GM18505 (cell line): ENCODE results near the gene ACAD11.

Experiments
- ATAC-seq: cut with Tn5 transposase; IDR thresholded peaks from one replicate; pipeline ENCODE4 v1.9.1; 2021; ENCODE audit not compliant: unreplicated experiment
- POLR2A ChIP-seq: IDR thresholded peaks from 4 replicates; pipeline ENCODE4 v1.6.1; 2011; ENCODE audit warnings: borderline replicate concordance; ENCODE audit not compliant: insufficient read depth, insufficient read length; ENCODE audit errors: extremely low read depth

Gene ACAD11, protein sequence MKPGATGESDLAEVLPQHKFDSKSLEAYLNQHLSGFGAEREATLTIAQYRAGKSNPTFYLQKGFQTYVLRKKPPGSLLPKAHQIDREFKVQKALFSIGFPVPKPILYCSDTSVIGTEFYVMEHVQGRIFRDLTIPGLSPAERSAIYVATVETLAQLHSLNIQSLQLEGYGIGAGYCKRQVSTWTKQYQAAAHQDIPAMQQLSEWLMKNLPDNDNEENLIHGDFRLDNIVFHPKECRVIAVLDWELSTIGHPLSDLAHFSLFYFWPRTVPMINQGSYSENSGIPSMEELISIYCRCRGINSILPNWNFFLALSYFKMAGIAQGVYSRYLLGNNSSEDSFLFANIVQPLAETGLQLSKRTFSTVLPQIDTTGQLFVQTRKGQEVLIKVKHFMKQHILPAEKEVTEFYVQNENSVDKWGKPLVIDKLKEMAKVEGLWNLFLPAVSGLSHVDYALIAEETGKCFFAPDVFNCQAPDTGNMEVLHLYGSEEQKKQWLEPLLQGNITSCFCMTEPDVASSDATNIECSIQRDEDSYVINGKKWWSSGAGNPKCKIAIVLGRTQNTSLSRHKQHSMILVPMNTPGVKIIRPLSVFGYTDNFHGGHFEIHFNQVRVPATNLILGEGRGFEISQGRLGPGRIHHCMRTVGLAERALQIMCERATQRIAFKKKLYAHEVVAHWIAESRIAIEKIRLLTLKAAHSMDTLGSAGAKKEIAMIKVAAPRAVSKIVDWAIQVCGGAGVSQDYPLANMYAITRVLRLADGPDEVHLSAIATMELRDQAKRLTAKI

GRCh38 chr3:132659365-132660051 lies at the start of gene ACAD11:
Gene ACAD11 (minus strand): TSS chr3:132659809. CDS start chr3:132659751, 58 bp downstream.
- peak; percentile 55 for ATAC-seq
- TF ChIP-seq POLR2A, result no peak

- no peak for ATAC-seq
- TF ChIP-seq POLR2A, result no peak
Measured at GRCh38 chr3:132703733-132704132, 44.1 kb upstream of the ACAD11 start.

GRCh38 chr3:132695422-132695821 lies 35.8 kb upstream of the ACAD11 start:
- ATAC-seq, result no peak
- TF ChIP-seq POLR2A, result no peak

DNA sequence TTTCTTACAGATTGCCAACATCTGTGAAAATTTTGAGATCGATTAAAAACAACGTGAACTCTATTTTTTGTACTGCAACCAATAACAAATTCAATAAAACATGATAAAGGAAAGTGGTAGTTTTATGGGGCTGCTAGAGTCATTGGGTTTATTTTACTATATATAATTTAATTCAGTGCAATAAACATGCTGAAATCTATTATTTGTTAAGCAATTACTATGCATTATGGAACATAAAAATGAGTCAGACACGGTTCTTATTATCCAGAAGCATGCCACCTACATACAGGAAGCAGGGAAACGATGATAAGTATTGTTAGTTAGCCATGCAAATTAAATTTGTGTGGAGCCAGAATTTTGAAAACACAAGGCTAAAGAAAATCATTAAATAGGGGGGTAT lies 35.4 kb upstream of the ACAD11 start:
- no peak for ATAC-seq
- no peak for TF ChIP-seq POLR2A

- no peak for TF ChIP-seq POLR2A
- ATAC-seq, result no peak
Measured at GRCh38 chr3:132690040-132690439, 30.4 kb upstream of the ACAD11 start.

DNA sequence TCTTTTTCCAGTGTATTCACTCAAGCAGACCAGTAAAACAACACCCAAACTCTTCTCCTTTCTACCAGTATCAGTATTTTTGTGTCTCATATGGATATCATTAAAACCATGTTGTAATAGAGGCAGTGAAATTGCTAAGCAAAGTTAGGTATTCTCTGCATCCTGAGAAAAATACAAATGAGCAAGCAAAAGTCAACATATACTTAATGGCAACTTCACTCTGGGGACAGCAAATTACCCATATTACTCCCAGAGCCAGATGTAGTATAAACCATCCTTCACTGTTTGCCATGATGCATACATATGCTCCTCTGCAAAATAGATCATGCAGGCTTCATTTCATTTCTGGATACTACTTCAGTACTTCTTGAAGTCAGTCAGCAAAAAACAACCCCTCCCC lies 22.6 kb upstream of the ACAD11 start:
- no peak for TF ChIP-seq POLR2A
- no peak for ATAC-seq

DNA sequence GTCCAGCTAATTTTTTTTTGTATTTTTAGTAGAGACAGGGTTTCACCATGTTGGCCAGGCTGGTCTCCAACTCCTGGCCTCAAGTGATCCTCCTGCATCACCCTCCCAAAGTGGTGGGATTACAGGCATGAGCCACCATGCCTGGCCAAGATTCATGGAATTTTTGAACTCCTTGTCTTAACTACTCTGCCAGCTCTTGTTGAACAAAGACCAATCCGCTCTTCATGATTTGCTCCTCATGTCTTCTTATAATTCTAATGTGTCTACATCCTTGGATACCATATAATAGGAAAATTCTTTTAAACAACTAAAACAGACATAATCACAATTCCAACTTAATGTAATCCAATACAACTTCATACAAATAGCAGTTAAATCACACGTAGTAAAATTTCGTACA lies 21.8 kb upstream of the ACAD11 start:
- no peak for TF ChIP-seq POLR2A
- no peak for ATAC-seq

DNA sequence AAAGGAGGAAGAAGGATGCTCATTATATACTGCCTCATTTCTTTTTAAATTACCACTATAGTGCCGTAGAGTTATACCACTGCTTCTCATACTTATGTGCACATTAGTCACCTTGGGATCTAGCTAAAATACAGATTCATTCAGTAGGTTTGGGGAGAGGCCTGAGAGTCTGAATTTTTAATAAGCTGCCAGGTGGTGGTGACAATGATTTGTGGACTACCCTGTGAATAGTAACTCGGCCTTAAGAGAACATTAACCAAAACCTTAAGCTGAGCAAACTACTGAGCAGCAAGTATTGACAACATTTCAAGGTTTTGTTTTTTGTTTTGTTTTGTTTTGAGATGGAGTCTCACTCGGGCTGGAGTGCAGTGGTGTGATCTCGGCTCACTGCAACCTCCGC lies 20.3 kb upstream of the ACAD11 start:
- no peak for ATAC-seq
- no peak for TF ChIP-seq POLR2A

DNA sequence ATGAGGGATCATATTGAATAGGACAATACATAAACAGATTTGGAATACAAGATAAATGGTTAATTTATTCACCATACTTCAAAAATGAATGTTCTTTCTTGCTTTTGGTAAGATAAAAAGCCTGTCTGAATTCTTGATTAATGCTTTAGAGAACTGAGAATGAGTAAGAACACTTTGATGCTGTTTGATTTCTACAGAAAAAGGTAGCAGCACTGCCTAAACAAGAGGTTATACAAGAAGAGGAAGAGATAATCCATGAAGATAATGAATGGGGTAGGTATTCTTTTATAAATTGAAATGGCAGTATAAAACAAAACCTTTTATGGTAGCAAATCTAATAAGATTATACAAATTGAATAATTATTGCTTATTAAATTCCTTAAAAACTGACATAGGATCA lies 15.8 kb upstream of the ACAD11 start:
- no peak for ATAC-seq
- TF ChIP-seq POLR2A, result no peak

GRCh38 chr3:132669256-132669777 lies 9.7 kb upstream of the ACAD11 start:
- TF ChIP-seq POLR2A, result no peak
- ATAC-seq, result no peak

GRCh38 chr3:132665230-132665745 lies 5.7 kb upstream of the ACAD11 start:
- no peak for TF ChIP-seq POLR2A
- ATAC-seq, result no peak

DNA sequence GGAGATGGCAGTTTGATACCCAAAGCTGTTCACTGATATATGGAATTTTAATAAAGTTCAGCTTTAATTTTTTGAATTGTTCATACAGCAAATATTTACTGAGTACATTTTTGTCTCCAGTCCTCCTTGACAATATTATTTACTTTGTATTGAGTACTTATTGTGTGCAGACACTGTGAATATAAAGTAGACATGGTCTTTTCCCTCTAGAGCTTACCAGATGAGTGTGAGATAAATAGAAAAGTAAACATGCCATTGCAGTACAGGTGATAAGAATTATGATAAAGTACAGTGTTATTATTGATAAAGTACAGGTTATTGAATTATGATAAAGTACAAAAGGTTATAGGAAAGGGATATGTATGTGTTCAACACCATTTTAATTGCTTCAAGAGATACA lies 2.6 kb upstream of the ACAD11 start:
- TF ChIP-seq POLR2A, result no peak
- ATAC-seq, result no peak

DNA sequence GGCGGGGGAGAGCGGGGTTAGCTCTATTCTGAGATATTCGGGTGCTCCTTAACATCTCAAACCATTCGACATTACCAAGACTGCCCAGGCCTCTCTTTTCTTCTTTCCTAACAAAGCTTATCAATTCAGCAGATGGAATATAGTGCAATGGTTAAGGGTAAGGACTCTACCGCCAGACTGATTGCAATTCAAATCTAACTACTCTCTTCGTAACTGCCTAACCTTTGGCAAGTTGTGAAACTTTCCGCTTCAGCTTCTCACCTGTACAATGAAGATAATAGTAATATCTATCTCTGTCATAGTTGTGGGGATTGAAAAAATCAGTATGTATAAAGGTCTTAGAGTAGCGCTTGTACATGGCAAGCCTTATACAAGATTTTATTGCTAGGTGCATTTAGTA lies 1.5 kb upstream of the ACAD11 start:
- ATAC-seq, result no peak
- TF ChIP-seq POLR2A, result no peak

- ATAC-seq, result peak; percentile 1
- TF ChIP-seq POLR2A, result no peak
Measured at GRCh38 chr3:132660811-132661070, 1.1 kb upstream of the ACAD11 start.
